Left lung (tissue), 10 donors: ENCODE data around the gene COL10A1. TPM values are rescaled to one million over a fixed set of nuclear protein-coding genes. Genes with fewer than 3 reads are reported as not detected.

Source experiments
- ATAC-seq: fragments of 200-7000 bp; cut with Tn5 transposase; one replicate; pipeline ENCODE4 v1.9.1; 2020; ENCODE audit warnings: moderate library complexity
- DNase-seq, 4 donors: peaks; one replicate each; pipeline ENCODE4 v3.0.0-alpha.2; 2013 to 2020
- H3K27ac ChIP-seq, 2 donors: fragments of 200-600 bp; sonication (generic) in 1 of 2; one replicate each; pipeline versions ENCODE4 v1.5.0 to v1.8.0; 2020 to 2021
- H3K27me3 ChIP-seq, 2 donors: fragments of 200-600 bp; sonication (generic) in 1 of 2; one replicate each; pipeline versions ENCODE4 v1.5.0 to v1.8.0; 2020 to 2021
- H3K36me3 ChIP-seq, 2 donors: fragments of 200-600 bp; sonication (generic) in 1 of 2; one replicate each; pipeline versions ENCODE4 v1.5.0 to v1.8.0; 2020 to 2021
- H3K4me1 ChIP-seq, 2 donors: fragments of 200-600 bp; one replicate each; pipeline ENCODE4 v1.8.0; 2021
- H3K4me3 ChIP-seq, 2 donors: fragments of 200-600 bp; sonication (generic) in 1 of 2; one replicate each; pipeline versions ENCODE4 v1.5.0 to v1.8.0; 2020 to 2021; ENCODE audit warnings: mild to moderate bottlenecking in 1 of 2
- H3K9me3 ChIP-seq, 2 donors: fragments of 200-600 bp; sonication (generic) in 1 of 2; one replicate each; pipeline versions ENCODE4 v1.5.0 to v1.8.0; 2020 to 2021
- intact Hi-C, 2 donors: fragments of 100-400 bp; cut with DNase I; formaldehyde crosslinking; loops; one replicate each; pipeline versions ENCODE4 v1.11.2 to v1.14.2; 2022
- polyA plus RNA-seq, 6 donors: library from polyadenylated mRNA; unstranded; fragments of 120-200 nt; gene quantifications; one replicate each; pipeline ENCODE4 v1.2.1, GENCODE V29; 2013; ENCODE audit not compliant: insufficient read length in 6 of 6
- total RNA-seq, 2 donors: library from RNA; stranded (reverse); fragmentation: NEBNext Ultra II Directional; extraction: Animal tissue kit (Norgen Biotek cat#: 25700); gene quantifications; one replicate each; pipeline ENCODE4 v1.2.1, GENCODE V29; 2021
- TF ChIP-seq, protein P1 (sequence below), 2 donors: fragments of 200-600 bp; sonication (generic) in 1 of 2; IDR thresholded peaks; one replicate each; pipeline versions ENCODE4 v1.5.0 to v1.8.0; 2021; ENCODE audit warnings: antibody characterized with exemption in 2 of 2
- donor health status: DM: no; HTN: yes; CAD: no.
- donor health status: DM: no; HTN: no; CAD: no.

The COL10A1 gene
- total and polyA plus RNA-seq, 8 donors, result 0.18 to 26.6 (median 0.32) TPM; not detected in 1

- Histone ChIP-seq H3K36me3 (no peaks in the 10 kb centered on the region), H3K27me3 (no peaks in the 10 kb centered on the region), H3K4me1 (peaks cover 21 to 68% of the 10 kb centered on the region in 2 donors), H3K4me3 (no peak overlapping the region), H3K27ac (no peak overlapping the region), H3K9me3 (no peaks in the 10 kb centered on the region)
- DNase-seq, result no peak
- no peak for ATAC-seq
- TF ChIP-seq, protein P1, sequence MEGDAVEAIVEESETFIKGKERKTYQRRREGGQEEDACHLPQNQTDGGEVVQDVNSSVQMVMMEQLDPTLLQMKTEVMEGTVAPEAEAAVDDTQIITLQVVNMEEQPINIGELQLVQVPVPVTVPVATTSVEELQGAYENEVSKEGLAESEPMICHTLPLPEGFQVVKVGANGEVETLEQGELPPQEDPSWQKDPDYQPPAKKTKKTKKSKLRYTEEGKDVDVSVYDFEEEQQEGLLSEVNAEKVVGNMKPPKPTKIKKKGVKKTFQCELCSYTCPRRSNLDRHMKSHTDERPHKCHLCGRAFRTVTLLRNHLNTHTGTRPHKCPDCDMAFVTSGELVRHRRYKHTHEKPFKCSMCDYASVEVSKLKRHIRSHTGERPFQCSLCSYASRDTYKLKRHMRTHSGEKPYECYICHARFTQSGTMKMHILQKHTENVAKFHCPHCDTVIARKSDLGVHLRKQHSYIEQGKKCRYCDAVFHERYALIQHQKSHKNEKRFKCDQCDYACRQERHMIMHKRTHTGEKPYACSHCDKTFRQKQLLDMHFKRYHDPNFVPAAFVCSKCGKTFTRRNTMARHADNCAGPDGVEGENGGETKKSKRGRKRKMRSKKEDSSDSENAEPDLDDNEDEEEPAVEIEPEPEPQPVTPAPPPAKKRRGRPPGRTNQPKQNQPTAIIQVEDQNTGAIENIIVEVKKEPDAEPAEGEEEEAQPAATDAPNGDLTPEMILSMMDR (IDR thresholded peaks at IDR 0.05), result no peak
- intact Hi-C loops, result no loop called here
Observed at GRCh38 chr6:116102873-116103272, 23.1 kb downstream of the COL10A1 start.

DNA sequence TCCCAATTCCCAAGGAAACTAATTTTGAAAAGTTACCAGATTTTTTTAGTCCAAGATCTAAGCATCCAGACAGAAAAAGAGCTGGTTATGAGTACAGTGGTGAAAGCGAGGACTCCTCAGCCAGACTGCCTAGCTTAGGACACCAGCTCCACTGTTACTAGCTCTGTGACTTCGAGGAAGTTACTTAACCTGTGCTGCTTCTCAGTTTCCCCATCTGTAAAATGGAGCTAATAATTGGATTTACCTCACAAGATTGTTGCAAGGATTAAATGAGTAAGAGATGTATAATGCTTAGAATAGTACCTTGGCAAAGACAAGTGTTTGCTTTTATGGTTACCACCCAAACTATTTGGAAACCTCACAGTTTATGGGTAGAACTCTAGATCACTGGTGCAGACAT is 24.1 kb downstream of the COL10A1 start:
- Histone ChIP-seq H3K27me3 (no peaks in the 10 kb centered on the region), H3K36me3 (no peaks in the 10 kb centered on the region), H3K9me3 (no peaks in the 10 kb centered on the region), H3K27ac (no peak overlapping the region), H3K4me1 (peaks cover 21 to 64% of the 10 kb centered on the region in 2 donors), H3K4me3 (peak overlapping the region; percentile 77 to 79)
- ATAC-seq (no peak), DNase-seq (no peak)
- TF ChIP-seq, protein P1 (IDR thresholded peaks at IDR 0.05), result no peak
- intact Hi-C loops, result no loop called here

DNA sequence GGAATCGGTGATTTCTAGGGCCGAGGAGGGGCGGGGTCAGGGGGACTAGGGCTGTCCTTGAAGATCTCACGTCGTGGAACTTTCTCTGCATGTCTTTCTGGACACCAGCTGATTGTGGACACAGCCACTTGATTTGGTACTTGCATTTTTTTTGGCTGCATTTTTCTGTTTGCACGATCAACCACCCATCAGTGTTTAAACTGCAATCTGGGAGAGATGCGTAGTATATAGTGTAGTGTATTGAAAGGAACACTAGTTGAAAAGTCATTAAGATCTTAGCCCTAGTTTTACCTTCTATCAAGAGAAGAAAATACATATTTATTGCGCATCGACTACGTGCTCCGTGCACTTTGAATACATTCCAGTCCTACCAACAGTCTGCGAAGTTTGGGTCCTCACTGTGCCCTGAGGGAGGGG is 24.6 kb downstream of the COL10A1 start:
- Histone ChIP-seq H3K36me3 (no peaks in the 10 kb centered on the region), H3K4me1 (peaks cover 21 to 60% of the 10 kb centered on the region in 2 donors), H3K4me3 (peak overlapping the region; percentile 77 to 79), H3K27ac (peak overlapping the region; percentile 96 to 97), H3K9me3 (peaks cover 0 to 1% of the 10 kb centered on the region in 2 donors), H3K27me3 (no peaks in the 10 kb centered on the region)
- intact Hi-C loops, result no loop called here
- TF ChIP-seq, protein P1 (IDR thresholded peaks at IDR 0.05), result no peak
- DNase-seq, result no peak
- ATAC-seq, result no peak

DNA sequence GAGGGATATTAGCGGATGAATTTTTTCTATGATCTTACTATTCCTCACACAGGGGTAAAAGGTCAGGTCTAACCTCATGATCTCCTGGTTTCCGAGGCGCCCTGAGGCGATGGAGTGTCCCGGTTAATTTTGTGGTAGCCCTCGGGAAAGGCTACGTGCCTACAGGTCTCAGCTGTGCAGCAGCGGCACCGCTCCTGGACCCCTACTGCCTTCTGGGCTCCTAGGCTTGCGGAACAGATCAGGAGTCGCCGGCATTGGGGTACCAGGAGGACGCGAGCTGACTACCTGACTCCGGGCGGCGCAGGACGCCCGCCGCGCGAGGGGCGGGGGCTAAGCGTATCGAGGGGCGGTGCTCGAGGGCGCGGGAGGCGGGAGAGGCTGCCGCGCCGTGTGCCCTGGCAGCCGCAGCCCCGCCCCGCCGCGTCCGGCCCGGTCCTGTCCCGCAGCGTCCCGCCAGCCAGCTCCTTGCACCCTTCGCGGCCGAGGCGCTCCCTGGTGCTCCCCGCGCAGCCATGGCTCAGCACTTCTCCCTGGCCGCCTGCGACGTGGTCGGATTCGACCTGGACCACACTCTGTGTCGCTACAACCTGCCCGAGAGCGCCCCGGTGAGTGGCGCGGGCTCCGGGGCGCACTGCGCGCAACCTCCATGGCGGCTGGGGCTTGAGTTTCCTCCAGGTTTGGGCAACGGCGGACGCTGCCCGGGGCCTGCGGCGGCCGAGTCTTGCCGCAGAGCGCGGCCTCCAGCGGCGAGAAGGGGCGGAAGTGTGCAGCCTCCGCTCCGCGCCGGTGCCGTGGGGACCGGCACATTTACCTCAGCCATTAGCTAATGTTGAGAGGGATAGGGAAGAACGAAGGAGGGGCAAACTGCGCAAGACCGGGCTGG is 25.3 kb downstream of the COL10A1 start, which contains the start of gene NT5DC1:
Gene NT5DC1, plus strand, starts transcription at position 435 of the 883 bp plus-strand sequence. Its CDS starts 78 bp downstream, at position 513.
- ATAC-seq, result peak; percentile 96
- DNase-seq, result peak; percentile 83 to 95 (median 90)
- intact Hi-C loops, result no loop called here
- peaks cover 14 to 53% of the 10 kb centered on the region in 2 donors for H3K4me1 ChIP-seq
- peaks cover 0 to 8% of the 10 kb centered on the region in 2 donors for H3K9me3 ChIP-seq
- H3K36me3 ChIP-seq, result no peaks in the 10 kb centered on the region
- H3K27ac ChIP-seq, result peak within 1 kb of the TSS; percentile 96 to 97
- H3K4me3 ChIP-seq, result peak within 1 kb of the TSS; percentile 77 to 79
- no peaks in the 10 kb centered on the region for H3K27me3 ChIP-seq
- TF ChIP-seq, protein P1 (IDR thresholded peaks at IDR 0.05), result no peak

DNA sequence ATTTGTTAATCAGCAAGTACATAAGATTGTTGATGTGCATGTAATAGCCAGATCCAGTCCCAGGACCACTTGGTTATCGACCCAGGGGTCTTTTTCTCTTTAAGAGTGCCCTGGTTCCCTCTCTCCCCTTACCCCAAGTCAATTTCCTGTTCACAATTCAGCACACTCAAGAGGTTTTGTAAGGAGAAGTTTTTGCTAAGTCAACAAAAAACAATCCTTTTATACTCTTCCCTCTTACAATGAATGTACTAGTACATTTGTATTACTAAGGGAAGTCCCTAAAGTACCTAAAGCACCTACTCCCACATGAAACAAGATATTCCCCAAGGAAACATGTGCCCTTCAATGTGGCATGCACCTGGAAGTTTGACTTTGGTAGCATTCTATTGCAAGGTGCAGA is 26.9 kb downstream of the COL10A1 start:
- H3K4me3 ChIP-seq, result no peak overlapping the region
- H3K27ac ChIP-seq, result no peak overlapping the region
- TF ChIP-seq, protein P1 (IDR thresholded peaks at IDR 0.05), result no peak
- ATAC-seq (no peak), DNase-seq (no peak)
- H3K27me3 ChIP-seq, result no peaks in the 10 kb centered on the region
- H3K9me3 ChIP-seq, result peaks cover 0 to 10% of the 10 kb centered on the region in 2 donors
- intact Hi-C loops, result loop anchor here in 1 of 2 donors (5.0 kb wide), 1 partner anchor 87 kb away; no protein-coding TSS in a partner anchor
- H3K4me1 ChIP-seq, result peaks cover 10 to 44% of the 10 kb centered on the region in 2 donors
- H3K36me3 ChIP-seq, result no peaks in the 10 kb centered on the region
